Measurements from ENCODE around the gene LAMB3. TPM values are rescaled to one million over a fixed set of nuclear protein-coding genes. Genes with fewer than 3 reads are reported as not detected.

Gene LAMB3
- total RNA-seq, 1 experiment from 2014 or later = 1.3 TPM

DNA sequence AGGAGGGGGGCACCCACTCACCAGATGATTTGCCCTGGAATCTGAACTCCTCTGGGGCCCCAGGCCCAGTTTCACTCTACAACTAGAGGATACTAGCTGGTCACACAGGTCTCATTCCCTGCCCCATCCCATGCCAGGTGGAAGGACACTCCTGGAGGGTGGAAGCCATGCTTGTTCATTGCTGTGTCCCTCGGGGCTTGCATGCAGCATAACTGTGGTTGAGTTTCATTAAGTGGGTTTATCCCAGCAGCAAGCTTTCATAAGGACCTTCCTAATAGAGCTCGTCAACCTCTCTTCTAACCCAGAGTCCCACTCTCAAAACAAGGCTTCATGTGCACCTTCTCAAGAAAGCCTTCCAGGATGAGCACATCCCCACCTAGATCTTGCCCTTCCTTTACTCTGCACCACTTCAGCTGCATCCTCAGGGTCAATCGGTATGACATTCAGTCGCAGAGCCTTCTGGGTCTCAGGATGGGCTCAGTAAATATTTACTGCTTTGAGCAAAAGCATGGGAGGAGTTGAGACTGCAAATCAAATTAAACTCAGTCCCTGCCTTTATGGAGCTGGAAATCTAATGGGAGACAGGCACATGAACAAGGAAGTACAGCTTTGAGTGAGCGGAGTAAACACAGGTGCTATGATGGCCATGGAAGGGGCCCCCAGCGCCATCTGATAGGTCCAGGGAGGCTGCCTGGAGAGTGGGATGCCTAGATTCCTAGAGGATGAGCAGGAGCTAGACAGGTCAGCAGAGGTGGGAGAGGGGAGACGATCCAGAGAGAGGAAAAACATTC lies 32.3 kb downstream of the LAMB3 start:
- Histone ChIP-seq H3K79me2 (ENCODE audit: low read length) (no peaks in the 10 kb centered on the region), H3K9me2 (replicated peaks; ENCODE audit: insufficient read depth, low read length) (no peaks in the 10 kb centered on the region), H3K27me3 (ENCODE audit: low read length) (no peaks in the 10 kb centered on the region), H3K9me3 (ENCODE audit: low read length) (no peaks in the 10 kb centered on the region), H4K20me1 (ENCODE audit: insufficient read depth, low read depth, low read length) (no peaks in the 10 kb centered on the region), H3K9ac (ENCODE audit: low read length) (no peak overlapping the region), H3K36me3 (ENCODE audit: insufficient read depth, low read length) (no peaks in the 10 kb centered on the region), H3K4me1 (ENCODE audit: low read length) (no peaks in the 10 kb centered on the region), H2AFZ (ENCODE audit: low read length) (no peak overlapping the region), H3K4me2 (ENCODE audit: low read depth, low read length, poor library complexity, severe bottlenecking) (no peak overlapping the region), H3K4me3 (ENCODE audit: low read length) (no peak overlapping the region), H3K27ac (ENCODE audit: low read length) (no peak overlapping the region)
- no peak for DNase-seq

GRCh38 chr1:209618756-209619420 lies 33.3 kb downstream of the LAMB3 start:
- H3K4me1 ChIP-seq (ENCODE audit: low read length) = no peaks in the 10 kb centered on the region
- no peak overlapping the region for H3K4me2 ChIP-seq (ENCODE audit: low read depth, low read length, poor library complexity, severe bottlenecking)
- no peaks in the 10 kb centered on the region for H3K79me2 ChIP-seq (ENCODE audit: low read length)
- no peaks in the 10 kb centered on the region for H3K27me3 ChIP-seq (ENCODE audit: low read length)
- no peaks in the 10 kb centered on the region for H4K20me1 ChIP-seq (ENCODE audit: insufficient read depth, low read depth, low read length)
- H3K27ac ChIP-seq (ENCODE audit: low read length) = no peak overlapping the region
- H3K4me3 ChIP-seq (ENCODE audit: low read length) = no peak overlapping the region
- H3K9me2 ChIP-seq (replicated peaks; ENCODE audit: insufficient read depth, low read length) = no peaks in the 10 kb centered on the region
- no peak overlapping the region for H3K9ac ChIP-seq (ENCODE audit: low read length)
- H2AFZ ChIP-seq (ENCODE audit: low read length) = no peak overlapping the region
- DNase-seq = no peak
- H3K9me3 ChIP-seq (ENCODE audit: low read length) = no peaks in the 10 kb centered on the region
- no peaks in the 10 kb centered on the region for H3K36me3 ChIP-seq (ENCODE audit: insufficient read depth, low read length)

GRCh38 chr1:209618291-209618690 lies 33.9 kb downstream of the LAMB3 start:
- H3K36me3 ChIP-seq (ENCODE audit: insufficient read depth, low read length) = no peaks in the 10 kb centered on the region
- H3K79me2 ChIP-seq (ENCODE audit: low read length) = no peaks in the 10 kb centered on the region
- no peak overlapping the region for H2AFZ ChIP-seq (ENCODE audit: low read length)
- no peak overlapping the region for H3K4me2 ChIP-seq (ENCODE audit: low read depth, low read length, poor library complexity, severe bottlenecking)
- no peaks in the 10 kb centered on the region for H3K9me2 ChIP-seq (replicated peaks; ENCODE audit: insufficient read depth, low read length)
- no peaks in the 10 kb centered on the region for H4K20me1 ChIP-seq (ENCODE audit: insufficient read depth, low read depth, low read length)
- H3K4me1 ChIP-seq (ENCODE audit: low read length) = no peaks in the 10 kb centered on the region
- H3K27ac ChIP-seq (ENCODE audit: low read length) = no peak overlapping the region
- H3K9me3 ChIP-seq (ENCODE audit: low read length) = no peaks in the 10 kb centered on the region
- no peaks in the 10 kb centered on the region for H3K27me3 ChIP-seq (ENCODE audit: low read length)
- no peak overlapping the region for H3K4me3 ChIP-seq (ENCODE audit: low read length)
- no peak overlapping the region for H3K9ac ChIP-seq (ENCODE audit: low read length)
- no peak for DNase-seq

- Histone ChIP-seq H4K20me1 (ENCODE audit: insufficient read depth, low read depth, low read length) (no peaks in the 10 kb centered on the region), H3K27me3 (ENCODE audit: low read length) (no peaks in the 10 kb centered on the region), H3K9me3 (ENCODE audit: low read length) (no peaks in the 10 kb centered on the region), H3K4me3 (ENCODE audit: low read length) (no peak overlapping the region), H3K79me2 (ENCODE audit: low read length) (no peaks in the 10 kb centered on the region), H3K4me1 (ENCODE audit: low read length) (no peaks in the 10 kb centered on the region), H3K36me3 (ENCODE audit: insufficient read depth, low read length) (no peaks in the 10 kb centered on the region), H3K27ac (ENCODE audit: low read length) (no peak overlapping the region), H3K9ac (ENCODE audit: low read length) (no peak overlapping the region), H2AFZ (ENCODE audit: low read length) (no peak overlapping the region), H3K4me2 (ENCODE audit: low read depth, low read length, poor library complexity, severe bottlenecking) (no peak overlapping the region), H3K9me2 (replicated peaks; ENCODE audit: insufficient read depth, low read length) (no peaks in the 10 kb centered on the region)
- no peak for DNase-seq
Measured at GRCh38 chr1:209617755-209618154, 34.5 kb downstream of the LAMB3 start.

GRCh38 chr1:209617047-209617673 lies 35.1 kb downstream of the LAMB3 start:
- H3K4me2 ChIP-seq (ENCODE audit: low read depth, low read length, poor library complexity, severe bottlenecking) = no peak overlapping the region
- no peaks in the 10 kb centered on the region for H3K9me3 ChIP-seq (ENCODE audit: low read length)
- no peak for DNase-seq
- H3K9me2 ChIP-seq (replicated peaks; ENCODE audit: insufficient read depth, low read length) = no peaks in the 10 kb centered on the region
- no peak overlapping the region for H2AFZ ChIP-seq (ENCODE audit: low read length)
- H3K4me3 ChIP-seq (ENCODE audit: low read length) = no peak overlapping the region
- no peaks in the 10 kb centered on the region for H3K79me2 ChIP-seq (ENCODE audit: low read length)
- no peaks in the 10 kb centered on the region for H3K27me3 ChIP-seq (ENCODE audit: low read length)
- H3K4me1 ChIP-seq (ENCODE audit: low read length) = no peaks in the 10 kb centered on the region
- H4K20me1 ChIP-seq (ENCODE audit: insufficient read depth, low read depth, low read length) = no peaks in the 10 kb centered on the region
- no peak overlapping the region for H3K9ac ChIP-seq (ENCODE audit: low read length)
- H3K27ac ChIP-seq (ENCODE audit: low read length) = no peak overlapping the region
- no peaks in the 10 kb centered on the region for H3K36me3 ChIP-seq (ENCODE audit: insufficient read depth, low read length)

DNA sequence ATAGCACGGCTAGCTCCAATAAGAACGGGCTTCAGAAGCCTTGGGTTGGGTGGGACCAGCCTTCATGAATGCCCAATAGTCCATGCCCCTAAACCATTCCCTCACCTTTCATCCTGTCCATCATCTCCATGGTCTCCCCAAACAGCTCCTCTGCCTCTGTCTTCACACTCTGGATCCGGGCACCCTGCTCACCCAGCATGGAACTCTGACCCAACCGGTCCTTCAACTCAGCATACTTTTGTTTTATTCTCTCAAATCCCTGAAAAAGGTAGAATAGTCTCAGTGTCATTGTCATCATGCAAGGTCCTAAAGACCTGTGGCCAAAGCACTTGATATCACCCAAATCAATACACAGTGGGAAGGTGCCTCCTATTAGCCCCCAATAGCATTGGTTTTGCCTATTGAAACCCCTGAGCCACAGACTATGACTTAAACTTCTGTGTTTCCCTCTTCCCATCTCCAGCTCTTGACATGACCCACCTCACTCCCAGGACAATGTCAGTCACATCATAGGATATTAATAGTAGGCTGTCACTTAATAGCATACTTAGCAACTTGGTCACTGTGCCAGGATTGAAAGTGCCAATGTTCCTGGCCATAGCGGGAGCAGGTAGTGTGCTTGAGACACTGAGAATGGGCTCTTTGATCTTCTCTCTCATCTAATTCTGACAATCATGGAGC lies 35.7 kb downstream of the LAMB3 start:
- Histone ChIP-seq H3K27me3 (ENCODE audit: low read length) (no peaks in the 10 kb centered on the region), H3K4me3 (ENCODE audit: low read length) (no peak overlapping the region), H3K9me3 (ENCODE audit: low read length) (no peaks in the 10 kb centered on the region), H3K4me1 (ENCODE audit: low read length) (no peaks in the 10 kb centered on the region), H3K4me2 (ENCODE audit: low read depth, low read length, poor library complexity, severe bottlenecking) (no peak overlapping the region), H3K36me3 (ENCODE audit: insufficient read depth, low read length) (no peaks in the 10 kb centered on the region), H3K9me2 (replicated peaks; ENCODE audit: insufficient read depth, low read length) (no peaks in the 10 kb centered on the region), H2AFZ (ENCODE audit: low read length) (no peak overlapping the region), H4K20me1 (ENCODE audit: insufficient read depth, low read depth, low read length) (no peaks in the 10 kb centered on the region), H3K79me2 (ENCODE audit: low read length) (no peaks in the 10 kb centered on the region), H3K9ac (ENCODE audit: low read length) (no peak overlapping the region), H3K27ac (ENCODE audit: low read length) (no peak overlapping the region)
- no peak for DNase-seq

GRCh38 chr1:209614906-209615305 lies 37.3 kb downstream of the LAMB3 start:
- Histone ChIP-seq H3K9me3 (ENCODE audit: low read length) (no peaks in the 10 kb centered on the region), H4K20me1 (ENCODE audit: insufficient read depth, low read depth, low read length) (no peaks in the 10 kb centered on the region), H3K4me2 (ENCODE audit: low read depth, low read length, poor library complexity, severe bottlenecking) (no peak overlapping the region), H3K36me3 (ENCODE audit: insufficient read depth, low read length) (no peaks in the 10 kb centered on the region), H3K27me3 (ENCODE audit: low read length) (no peaks in the 10 kb centered on the region), H3K9ac (ENCODE audit: low read length) (no peak overlapping the region), H3K9me2 (replicated peaks; ENCODE audit: insufficient read depth, low read length) (no peaks in the 10 kb centered on the region), H3K79me2 (ENCODE audit: low read length) (no peaks in the 10 kb centered on the region), H3K27ac (ENCODE audit: low read length) (no peak overlapping the region), H3K4me3 (ENCODE audit: low read length) (no peak overlapping the region), H3K4me1 (ENCODE audit: low read length) (no peaks in the 10 kb centered on the region), H2AFZ (ENCODE audit: low read length) (no peak overlapping the region)
- DNase-seq = no peak

GRCh38 chr1:209614151-209614420 lies 38.1 kb downstream of the LAMB3 start:
- Histone ChIP-seq H3K9me2 (replicated peaks; ENCODE audit: insufficient read depth, low read length) (no peaks in the 10 kb centered on the region), H4K20me1 (ENCODE audit: insufficient read depth, low read depth, low read length) (no peaks in the 10 kb centered on the region), H3K4me3 (ENCODE audit: low read length) (no peak overlapping the region)

More at GRCh38 chr1:209614151-209614420, 38.1 kb downstream of the LAMB3 start:
- no peak for DNase-seq
- no peaks in the 10 kb centered on the region for H3K79me2 ChIP-seq (ENCODE audit: low read length)
- H3K9ac ChIP-seq (ENCODE audit: low read length) = no peak overlapping the region
- no peaks in the 10 kb centered on the region for H3K27me3 ChIP-seq (ENCODE audit: low read length)
- H3K9me3 ChIP-seq (ENCODE audit: low read length) = no peaks in the 10 kb centered on the region
- no peak overlapping the region for H3K27ac ChIP-seq (ENCODE audit: low read length)
- no peaks in the 10 kb centered on the region for H3K4me1 ChIP-seq (ENCODE audit: low read length)
- H3K36me3 ChIP-seq (ENCODE audit: insufficient read depth, low read length) = no peaks in the 10 kb centered on the region
- H2AFZ ChIP-seq (ENCODE audit: low read length) = no peak overlapping the region
- no peak overlapping the region for H3K4me2 ChIP-seq (ENCODE audit: low read depth, low read length, poor library complexity, severe bottlenecking)
